OCI-M2 (cell line): Measurements from ENCODE around the gene NSG1.

Source experiments
- DNase-seq: peaks from one replicate; lab custom pipeline; 2025; ENCODE audit not compliant: unreplicated experiment; lab: John Stamatoyannopoulos, UW

Gene NSG1

DNA sequence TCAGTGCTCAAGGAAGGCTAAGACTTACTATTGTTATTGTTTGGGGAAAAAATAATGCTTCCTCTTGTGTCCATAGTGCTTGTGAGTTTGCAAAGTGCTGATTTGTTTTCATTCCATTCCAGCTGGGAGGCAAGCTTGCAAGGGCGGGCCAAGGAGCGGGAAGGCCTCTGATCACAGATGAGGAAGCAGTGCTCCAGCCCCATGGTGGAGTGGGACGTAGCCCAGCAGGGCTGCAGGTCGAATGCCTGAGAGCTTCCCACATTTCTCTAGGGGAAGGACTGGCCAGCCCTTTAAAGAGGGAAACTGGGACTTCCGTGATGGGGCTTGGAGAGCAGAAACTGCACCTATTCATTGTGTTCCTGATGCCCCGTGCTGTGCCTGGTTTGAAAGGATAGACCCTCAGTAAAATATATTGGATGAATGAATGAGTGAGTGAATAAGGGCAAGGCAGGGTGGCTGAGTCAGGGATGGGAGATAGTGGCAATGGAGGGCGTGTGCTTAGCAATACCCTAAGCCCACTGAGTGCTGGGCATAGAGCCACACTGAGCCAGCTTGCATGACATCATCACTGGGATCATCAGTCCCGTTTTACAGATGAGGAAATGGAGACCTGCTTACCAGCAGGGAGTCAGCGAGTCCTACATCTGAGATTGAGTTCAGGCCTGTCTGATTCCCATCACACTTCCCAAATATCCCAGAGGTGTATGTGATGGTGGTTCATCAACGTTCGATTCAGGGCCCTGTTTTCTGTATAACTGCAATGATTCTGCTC is 17.9 kb upstream of the NSG1 start:
- DNase-seq: no peak

DNA sequence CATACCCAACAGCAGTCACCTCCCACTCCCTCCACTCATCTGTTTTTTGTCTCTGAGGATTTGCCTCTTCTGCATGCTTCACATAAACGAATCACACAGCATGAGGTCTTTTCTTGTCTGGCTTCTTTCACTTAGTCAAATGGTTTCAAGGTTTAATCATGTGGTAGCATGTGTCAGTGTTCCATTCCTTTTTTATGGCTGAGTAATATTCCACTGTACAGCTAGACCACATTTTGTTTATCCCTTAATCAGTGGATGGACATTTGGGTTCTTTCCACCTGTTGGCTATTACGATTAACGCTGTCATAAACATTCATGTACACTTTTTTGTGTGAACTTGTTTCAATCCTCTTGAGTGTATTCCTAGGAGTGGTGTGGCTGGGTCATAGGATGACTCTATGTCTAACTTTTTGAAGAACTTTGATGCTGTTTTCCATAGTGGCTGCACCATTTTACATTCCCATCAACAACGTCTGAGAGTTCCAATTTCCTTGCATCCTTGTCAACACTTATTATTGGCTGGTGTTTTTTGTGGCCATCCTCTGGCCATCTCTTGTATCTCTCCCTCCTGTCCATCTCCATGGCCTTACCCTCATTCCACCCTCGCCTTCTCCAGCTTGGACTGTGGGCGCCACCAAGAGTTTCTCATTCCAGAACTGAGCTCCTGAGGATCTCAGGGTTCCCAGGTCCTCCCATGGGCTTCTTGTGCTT is 12.4 kb upstream of the NSG1 start:
- no peak for DNase-seq

- no peak for DNase-seq
Observed at GRCh38 chr4:4376074-4376473, 10.8 kb upstream of the NSG1 start.

DNA sequence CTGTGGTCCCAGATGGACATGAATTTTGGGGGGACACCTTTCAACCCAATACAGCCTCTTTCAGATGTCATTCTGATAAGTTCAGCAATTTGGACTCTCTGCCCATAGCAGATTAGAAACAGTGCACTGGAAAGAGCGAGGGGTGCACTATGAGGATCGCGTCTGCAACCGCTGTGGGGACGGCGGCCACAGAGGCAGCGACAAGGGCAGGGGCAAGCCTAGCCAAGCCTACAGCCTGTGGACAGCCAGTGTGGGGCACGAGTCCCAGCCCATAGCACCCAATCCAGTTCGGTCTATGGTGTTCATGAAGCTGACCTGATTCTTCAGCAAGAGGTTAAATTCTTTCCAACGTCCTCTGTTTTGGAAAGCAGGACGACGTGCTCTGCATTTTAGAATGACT is 9.7 kb upstream of the NSG1 start:
- no peak for DNase-seq

- DNase-seq: no peak
Observed at GRCh38 chr4:4377732-4378460, 9.0 kb upstream of the NSG1 start.

DNA sequence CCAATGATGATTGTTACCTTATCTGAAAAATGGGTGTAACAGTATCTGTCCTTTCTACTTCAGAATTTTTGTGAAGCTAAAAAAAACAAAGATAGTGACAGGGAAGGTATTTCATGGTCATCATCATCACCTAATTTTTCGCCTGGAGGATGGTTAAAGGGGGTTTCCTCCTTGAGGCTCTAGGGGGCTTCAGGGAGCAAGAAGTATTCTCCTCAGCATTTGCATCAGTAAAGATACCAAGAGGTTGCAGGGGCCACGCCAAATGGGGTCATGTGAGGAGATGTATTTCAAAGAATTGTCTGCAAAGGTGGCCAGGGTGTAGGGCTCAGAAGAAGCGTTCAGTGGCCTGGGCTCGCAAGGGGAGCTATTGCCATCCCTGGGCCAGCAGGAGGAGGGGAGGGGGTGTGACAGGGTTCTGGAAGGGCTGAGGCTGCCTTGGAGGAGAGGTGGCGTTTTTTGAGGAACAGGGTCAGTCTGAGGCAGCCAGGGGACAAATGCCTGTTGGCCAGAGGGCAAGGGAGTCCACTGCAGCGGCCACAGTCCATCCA is 7.3 kb upstream of the NSG1 start:
- no peak for DNase-seq

DNA sequence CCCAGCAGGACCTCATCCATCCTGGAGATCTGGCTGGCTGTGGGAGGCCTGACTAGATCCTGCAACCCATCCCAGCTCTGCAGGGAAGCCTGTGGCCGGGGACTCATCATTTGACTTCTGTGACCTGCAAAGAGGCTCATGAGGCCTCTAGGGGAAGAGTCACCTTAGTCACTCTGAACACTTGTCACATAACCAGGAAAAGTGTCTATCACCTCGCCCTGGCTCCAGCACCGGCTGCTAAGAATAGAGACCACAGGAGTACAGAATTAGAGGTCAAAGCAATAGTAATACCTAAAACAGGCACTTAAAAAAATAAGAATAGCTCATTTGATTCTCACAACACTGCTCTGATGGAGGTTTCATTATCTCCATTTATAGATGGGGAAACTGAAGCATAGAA is 3.8 kb upstream of the NSG1 start:
- no peak for DNase-seq

DNA sequence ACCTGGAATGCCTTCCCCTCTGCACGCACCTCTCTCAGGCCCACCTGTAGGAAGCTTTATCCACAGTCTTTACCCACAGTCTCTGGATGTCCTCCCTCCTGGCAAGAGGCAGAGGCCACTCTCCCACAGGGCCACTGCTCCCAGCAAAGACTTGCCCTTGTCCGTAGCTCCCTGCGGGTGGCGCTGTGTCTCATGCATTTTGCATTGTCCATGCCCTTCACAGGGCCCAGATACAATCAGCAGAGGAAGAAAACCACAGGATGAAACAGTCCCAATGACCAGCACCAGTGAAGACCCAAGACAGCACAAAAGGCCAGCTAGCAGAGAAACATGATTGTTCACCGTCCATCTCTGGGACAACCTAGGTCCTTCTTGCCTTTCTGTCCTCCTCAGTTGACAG is 2.1 kb upstream of the NSG1 start:
- no peak for DNase-seq

- DNase-seq: no peak
Observed at GRCh38 chr4:4385729-4386295, 1.1 kb upstream of the NSG1 start.

GRCh38 chr4:4386296-4386735 is 586 bp upstream of the NSG1 start:
- no peak for DNase-seq

- no peak for DNase-seq
Observed at GRCh38 chr4:4387531-4388310, 819 bp downstream of the NSG1 start.

DNA sequence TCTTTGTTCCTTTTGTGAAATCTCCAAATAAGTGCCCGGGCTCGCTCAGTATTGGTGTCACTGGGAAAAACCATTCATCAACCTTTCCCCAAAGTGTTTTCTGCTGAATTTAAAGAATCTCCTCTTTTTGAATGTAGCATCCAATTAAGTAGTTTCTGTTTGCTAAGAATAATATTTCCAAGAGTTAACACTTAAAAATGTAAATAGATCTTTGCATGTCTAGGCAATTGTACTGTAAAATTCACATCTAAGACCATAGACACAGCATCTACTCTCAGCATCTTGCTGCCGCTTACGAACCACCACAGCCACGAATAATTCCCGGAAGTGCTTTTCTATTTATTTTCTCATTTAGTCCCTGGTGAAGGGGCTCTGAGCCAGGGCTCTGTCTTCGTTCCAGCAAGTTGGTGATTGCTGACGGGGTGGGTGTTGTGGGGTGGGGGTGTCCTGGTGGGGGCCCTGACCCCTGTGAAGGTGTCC is 1.4 kb downstream of the NSG1 start:
- no peak for DNase-seq

- no peak for DNase-seq
Observed at GRCh38 chr4:4388836-4389575, 2.1 kb downstream of the NSG1 start.

DNA sequence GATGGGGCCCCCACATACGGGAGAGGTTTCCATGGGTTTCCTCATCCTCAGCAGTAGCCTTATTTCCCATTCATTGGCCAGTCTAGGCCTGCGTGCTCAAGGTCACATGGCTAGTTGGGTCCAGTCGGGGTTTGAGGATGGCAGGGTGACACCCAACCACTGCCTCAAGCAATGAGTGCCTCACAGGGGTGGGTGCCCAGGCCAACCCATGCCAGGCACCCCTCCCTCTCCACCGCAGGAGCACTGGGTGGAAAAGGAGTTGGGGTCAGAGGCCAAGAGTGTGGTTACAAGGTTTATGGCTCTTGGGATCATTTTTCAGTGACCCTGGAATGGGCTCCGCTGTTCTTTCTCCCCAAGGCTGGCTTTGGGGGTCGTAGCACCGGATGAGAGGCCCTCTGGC is 3.1 kb downstream of the NSG1 start:
- no peak for DNase-seq

DNA sequence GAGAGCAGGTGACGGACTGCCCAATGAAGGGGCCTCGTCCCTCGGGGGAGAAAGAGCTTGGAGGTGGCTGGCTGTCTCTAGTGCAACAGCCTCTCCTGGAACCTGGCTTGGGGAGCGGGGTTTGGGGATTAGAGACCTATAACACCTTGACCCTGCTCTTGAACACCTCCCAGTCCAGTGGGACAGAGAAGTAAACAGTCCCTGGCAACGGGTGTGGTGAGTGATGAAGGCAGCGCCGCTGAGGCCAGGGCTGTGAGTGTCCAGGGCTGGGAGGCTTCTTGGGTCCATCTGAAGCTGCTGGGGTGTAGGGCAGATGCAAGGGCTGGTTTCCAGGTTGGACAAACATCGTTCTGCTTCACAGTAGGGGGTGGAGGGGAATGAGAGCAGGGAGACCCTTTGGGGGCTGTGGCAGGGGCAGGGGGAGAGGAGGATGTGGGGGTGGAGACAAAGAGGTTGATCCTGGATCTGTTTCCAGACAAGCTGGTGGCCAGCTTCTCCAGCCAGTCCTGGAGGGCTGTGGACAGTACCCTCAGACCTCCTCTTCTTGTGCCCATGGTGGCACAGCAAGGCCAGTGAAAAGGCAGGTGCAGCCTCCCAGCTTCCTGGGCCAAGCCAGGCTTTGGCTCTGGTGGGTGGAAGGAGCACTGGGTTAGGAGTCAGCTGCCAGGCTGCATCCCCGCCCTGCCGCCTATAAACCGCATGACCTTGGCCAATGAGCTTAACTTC is 3.8 kb downstream of the NSG1 start:
- no peak for DNase-seq

DNA sequence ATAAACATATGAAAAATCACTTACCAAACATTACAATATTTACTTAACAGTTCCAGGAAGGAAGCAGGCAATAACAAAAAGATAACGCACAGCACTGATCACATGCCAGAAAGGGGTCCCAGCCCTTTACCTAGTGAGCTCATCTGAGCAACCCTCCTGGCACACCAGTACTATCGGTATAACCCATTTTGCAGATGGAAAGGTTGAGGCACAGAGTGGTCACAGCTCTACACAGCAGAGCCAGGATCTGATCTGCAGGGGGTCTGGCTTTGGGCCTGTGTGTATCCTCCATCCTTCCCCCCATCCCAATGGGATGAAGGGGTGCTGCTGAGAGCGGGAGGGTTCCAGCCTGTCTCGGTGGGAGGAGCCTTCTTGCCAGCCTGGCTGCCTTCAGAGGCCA is 5.0 kb downstream of the NSG1 start:
- no peak for DNase-seq

DNA sequence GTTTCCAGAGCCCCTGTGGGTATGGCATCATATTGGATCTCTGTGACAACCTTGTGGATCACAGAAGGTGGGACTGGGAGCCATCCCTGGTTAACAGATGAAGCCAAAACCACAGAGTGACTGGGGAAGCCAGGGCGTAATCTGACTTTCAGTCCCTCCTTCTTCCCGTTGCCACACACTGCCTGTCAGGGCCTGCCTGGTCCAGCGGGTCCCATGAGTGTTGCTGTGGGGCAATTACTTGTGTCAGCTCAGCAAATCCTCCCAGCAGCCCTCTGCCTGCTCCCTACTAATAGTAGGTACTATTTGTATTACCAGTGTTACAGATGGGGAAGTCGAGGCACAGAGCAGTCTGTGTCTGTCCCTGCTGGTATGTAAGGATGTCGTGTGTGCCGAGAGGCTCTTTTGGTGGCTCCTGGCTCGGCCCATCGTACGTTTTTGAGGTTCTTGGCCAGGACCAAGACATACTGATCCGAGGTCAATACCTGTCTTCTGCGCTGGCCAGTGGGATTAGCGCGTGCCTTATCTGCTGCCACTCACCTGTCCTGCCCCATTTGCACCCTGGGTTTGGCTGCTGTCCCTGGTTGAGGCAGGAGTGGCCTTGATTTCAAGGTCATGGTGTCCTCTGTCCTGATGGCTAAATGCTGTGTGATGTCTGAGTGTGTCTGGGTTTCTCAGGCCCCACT is 5.7 kb downstream of the NSG1 start:
- DNase-seq: no peak

DNA sequence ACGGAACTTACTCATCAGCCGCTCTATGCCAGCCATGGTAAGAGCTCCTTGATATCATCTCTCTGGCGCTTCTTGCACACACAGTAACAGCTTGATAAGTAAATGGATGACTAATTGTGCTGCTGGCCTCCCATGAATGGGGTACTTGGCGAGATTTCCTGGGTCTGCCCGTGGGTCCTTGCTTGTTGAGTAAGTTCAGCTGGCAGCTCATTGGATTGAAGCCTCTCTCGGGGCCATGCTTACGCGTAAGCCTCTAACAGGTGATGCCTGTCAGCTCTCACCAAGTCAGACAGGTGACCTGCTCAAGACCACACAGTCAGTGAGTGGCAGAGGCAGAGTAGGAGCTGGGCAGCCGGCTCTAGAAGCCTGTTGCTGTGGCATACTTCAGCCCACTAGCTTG is 7.7 kb downstream of the NSG1 start:
- DNase-seq: no peak

- DNase-seq: no peak
Observed at GRCh38 chr4:4395371-4395770, 8.5 kb downstream of the NSG1 start.
